ENCODE results near the gene RRAGA.
"Not testable (repeated sequence)": the region's sequence is repeated elsewhere in the genome, so short reads cannot be mapped to it uniquely, and the experiment has no call there.

The RRAGA gene

GRCh38 chr9:19057033-19057432, 7.8 kb downstream of the RRAGA start:
- in situ Hi-C loops (cut with HindIII; ENCODE audit: low pct_ligation_motif_present, low pct_unique_long_range_greater_than_20kb, low sequenced_read_pairs) = no loop called here

GRCh38 chr9:19074229-19074628, 25.0 kb downstream of the RRAGA start:
- no peak for DNase-seq

More at GRCh38 chr9:19057033-19057432, 7.8 kb downstream of the RRAGA start:
- no peak for DNase-seq

GRCh38 chr9:19074836-19075235, 25.6 kb downstream of the RRAGA start:
- in situ Hi-C loops (cut with HindIII; ENCODE audit: low pct_ligation_motif_present, low pct_unique_long_range_greater_than_20kb, low sequenced_read_pairs) = no loop called here
- no peak for DNase-seq

More at GRCh38 chr9:19074229-19074628, 25.0 kb downstream of the RRAGA start:
- in situ Hi-C loops (cut with HindIII; ENCODE audit: low pct_ligation_motif_present, low pct_unique_long_range_greater_than_20kb, low sequenced_read_pairs) = no loop called here

GRCh38 chr9:19085295-19085694, 36.1 kb downstream of the RRAGA start:
- in situ Hi-C loops (cut with HindIII; ENCODE audit: low pct_ligation_motif_present, low pct_unique_long_range_greater_than_20kb, low sequenced_read_pairs) = no loop called here
- DNase-seq = peak; percentile 53

- DNase-seq = peak; percentile 86
- in situ Hi-C loops (cut with HindIII; ENCODE audit: low pct_ligation_motif_present, low pct_unique_long_range_greater_than_20kb, low sequenced_read_pairs) = no loop called here
Measured at GRCh38 chr9:19087106-19088000, 38.1 kb downstream of the RRAGA start.

- in situ Hi-C loops (cut with HindIII; ENCODE audit: low pct_ligation_motif_present, low pct_unique_long_range_greater_than_20kb, low sequenced_read_pairs); DNase-seq: not testable (repeated sequence)
Measured at GRCh38 chr9:19097431-19097830, 48.2 kb downstream of the RRAGA start.
